ENCODE data around the gene TIMP1.

- no peak for TF ChIP-seq CTCF (IDR thresholded peaks at IDR 0.05)
- TF ChIP-seq POLR2A (IDR thresholded peaks at IDR 0.05), result no peak
- TF ChIP-seq POLR2AphosphoS5 (IDR thresholded peaks at IDR 0.05), result no peak
- no peak for TF ChIP-seq EP300 (IDR thresholded peaks at IDR 0.05)
Observed at GRCh38 chrX:47621851-47622250, 39.6 kb downstream of the TIMP1 start.

Measured in gastroesophageal sphincter (tissue), 3 donors.